Left forelimb (tissue), 1 donor: ENCODE data around the gene ADH5.
A peak's percentile ranks its signal among the peaks of the same experiment; 100 is the strongest.
"Not testable (repeated sequence)": the region's sequence is repeated elsewhere in the genome, so short reads cannot be mapped to it uniquely, and the experiment has no call there.

Experiments used
- DNase-seq: peaks from one replicate; pipeline ENCODE4 v3.0.0-alpha.2; 2018; ENCODE audit warnings: low spot score

ADH5 gene

DNA sequence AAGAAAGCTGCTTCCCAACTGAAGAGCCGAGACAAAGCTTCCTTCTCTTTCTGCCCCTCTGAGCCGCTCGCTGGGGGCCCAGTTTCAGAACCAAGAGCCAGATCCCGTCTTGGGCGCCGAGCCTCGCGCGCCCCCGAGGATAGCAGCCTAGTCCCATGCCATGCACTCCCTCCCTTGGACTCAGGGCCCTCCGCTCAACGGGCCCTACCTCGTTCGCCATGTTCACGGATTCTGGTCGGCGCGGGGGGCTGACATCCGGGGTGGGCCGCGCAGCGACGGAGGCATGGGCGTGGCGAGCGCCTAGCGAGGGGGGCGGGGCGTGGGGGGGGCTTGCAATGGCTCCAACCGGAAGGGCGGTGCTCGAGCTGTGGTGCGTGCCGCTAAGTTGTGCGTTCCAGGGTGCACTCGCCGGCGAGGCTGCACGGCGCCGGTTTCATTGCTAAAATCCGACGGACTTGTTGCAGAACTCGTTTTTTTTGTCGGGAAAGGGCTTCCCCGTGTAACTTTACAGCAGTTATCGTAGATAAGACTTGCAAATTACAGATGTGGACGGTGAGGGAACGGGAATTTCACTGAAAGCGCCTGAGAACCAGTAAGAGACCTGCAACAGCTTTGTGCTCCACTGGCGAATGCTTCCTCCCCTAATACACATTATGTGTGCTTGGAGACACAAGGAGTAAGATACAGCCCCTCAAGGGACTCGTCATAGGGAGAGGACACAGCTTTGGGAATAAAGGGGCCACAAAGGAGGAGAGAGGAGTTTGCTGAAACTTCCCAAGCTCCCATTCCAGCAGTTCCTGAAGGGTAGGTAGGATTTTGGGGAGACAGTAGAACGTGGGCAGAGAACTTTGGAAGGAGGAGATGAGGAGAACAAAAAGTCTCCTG is at the start of gene ADH5:
TSS of gene ADH5 (minus strand) at position 308 of the 885 bp plus-strand sequence. CDS start at position 220, 88 bp downstream.
- peak; percentile 96 for DNase-seq

DNA sequence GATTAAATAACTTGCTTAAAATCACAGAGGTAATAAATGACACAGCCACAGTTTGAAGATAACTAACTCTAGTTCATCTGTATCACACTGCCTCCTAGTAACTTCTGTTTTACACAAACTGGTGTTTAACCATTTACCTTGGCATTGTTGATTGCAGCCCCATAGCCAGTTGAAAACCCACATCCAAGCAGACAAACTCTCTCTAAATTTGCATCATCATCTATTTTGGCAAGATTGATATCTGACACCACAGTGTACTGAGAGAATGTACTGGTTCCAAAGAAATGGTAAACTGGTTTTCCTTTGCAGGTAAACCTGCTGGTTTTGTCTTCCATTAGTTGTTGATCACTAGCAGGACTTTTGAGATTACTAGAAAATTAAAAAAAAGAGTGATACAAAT is 47.7 kb upstream of the ADH5 start:
- DNase-seq = no peak

DNA sequence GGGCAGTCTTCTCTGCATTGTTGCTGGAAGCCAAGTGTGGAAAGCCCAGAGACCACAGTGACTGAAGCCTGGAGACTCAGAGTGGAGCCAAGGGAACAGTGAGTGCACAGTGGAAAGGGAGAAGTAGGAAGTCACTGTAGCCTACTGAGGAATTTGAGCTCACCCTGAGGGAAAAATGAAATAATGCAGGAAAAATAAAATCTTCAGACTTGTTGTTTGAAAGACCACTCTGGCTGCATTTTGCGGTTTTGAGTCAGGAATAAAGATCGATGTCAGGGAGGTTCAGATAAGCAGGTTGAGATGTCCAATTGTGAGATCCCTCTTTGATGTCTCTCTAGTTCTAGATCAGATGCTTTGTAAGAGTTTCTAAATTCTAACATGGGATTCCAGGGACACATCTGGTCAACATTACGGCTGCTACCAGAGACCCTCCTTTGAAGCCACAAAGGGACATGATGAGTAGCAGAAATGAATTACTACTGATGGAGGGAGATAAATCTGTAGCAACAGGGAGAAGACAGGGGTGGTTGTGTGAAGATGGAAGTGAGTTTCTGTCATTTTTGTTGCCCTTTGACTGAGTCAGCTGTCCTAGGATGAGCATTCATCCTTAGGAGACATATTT is 47.1 kb upstream of the ADH5 start:
- no peak for DNase-seq

DNA sequence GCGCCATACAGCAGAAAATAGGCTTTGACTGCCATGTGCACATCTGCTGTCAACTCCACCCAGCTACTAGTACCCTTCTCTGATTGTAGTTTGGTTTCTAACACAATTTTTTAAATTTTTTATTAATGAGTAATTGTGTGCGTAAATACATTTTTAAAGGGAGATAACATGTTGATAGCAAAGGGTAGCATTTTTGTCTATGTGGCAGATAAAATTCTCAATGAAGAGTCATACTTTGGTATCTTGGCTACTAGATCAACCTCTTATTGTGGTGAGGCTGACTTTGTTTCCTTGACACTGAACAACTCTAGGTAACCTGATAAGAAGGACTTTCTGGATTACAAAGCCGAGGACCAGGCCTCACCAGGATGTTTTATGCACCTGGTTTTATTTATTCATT is 46.0 kb upstream of the ADH5 start:
- DNase-seq = no peak

DNA sequence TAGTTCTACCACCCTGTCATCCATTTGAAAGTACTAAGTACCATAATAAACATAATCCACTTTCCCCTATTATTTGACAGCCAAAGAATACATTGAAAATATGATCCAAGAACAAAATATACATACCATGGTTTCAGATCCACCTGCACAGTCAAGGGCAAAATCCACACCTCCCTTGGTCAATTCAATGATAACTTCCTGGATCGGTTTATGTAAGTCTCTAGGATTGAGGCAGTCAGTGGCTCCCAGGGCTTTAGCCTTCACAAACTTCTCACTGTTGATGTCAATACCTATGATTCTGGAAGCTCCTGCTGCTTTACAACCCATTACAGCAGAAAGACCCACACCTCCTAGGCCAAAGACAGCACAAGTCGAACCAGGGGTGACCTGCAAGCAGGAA is 42.8 kb upstream of the ADH5 start:
- no peak for DNase-seq

DNA sequence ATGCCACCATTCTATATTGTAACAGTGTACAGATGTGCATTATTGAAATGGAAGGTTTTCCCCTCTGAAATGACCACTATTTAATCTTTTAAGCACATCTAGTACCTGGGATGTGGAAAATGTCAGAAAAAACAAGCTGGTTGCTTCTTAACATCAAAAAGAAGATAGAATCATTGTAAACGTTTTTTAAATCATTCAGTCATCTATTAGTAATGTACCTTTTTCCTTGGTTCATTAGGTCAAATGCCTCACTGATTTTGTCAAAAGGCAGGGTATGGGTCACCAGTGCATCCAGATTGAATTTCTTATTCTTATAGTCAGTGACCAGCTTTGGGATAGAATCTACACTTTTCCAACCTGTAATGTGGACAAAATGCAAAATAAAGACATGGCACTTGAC is 37.8 kb upstream of the ADH5 start:
- DNase-seq = no peak

DNA sequence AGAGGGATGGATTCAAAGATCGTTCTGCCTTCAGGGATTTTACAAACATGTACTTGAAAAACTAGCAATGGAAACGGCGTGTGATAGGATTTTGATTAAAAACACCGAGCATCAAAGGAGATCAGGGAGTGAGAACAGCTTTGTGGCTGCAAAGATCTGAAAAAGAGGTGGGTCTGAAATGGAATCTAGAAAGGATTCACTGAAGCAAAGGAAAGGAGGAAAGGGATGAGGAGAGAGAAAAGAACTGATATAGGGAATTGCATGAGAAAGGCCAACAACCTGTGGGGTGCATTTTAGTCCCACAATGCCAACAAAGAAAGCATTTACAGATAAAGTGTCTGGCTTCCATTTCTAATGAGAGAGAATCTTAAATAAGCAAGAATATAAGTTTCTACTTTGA is 32.4 kb upstream of the ADH5 start:
- DNase-seq = no peak

DNA sequence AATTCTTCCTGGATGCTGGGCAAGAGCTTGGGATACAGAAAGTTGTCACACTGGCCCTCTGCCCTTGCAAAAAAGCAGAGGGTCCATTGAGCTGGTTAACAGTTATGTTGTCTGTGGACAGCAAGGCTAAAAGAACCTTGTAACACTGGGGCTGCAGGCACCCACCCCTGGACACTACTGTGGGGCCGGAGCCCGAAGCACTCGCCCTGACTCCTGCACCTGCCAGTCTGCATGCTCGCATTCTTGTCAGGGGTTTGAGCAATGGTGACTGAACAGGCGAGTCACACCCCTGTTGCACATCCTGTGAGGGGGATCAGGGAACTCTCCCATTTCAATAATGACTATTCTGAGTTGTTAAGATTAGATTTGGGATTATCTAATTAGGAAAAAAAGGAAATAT is 31.9 kb upstream of the ADH5 start:
- no peak for DNase-seq

DNA sequence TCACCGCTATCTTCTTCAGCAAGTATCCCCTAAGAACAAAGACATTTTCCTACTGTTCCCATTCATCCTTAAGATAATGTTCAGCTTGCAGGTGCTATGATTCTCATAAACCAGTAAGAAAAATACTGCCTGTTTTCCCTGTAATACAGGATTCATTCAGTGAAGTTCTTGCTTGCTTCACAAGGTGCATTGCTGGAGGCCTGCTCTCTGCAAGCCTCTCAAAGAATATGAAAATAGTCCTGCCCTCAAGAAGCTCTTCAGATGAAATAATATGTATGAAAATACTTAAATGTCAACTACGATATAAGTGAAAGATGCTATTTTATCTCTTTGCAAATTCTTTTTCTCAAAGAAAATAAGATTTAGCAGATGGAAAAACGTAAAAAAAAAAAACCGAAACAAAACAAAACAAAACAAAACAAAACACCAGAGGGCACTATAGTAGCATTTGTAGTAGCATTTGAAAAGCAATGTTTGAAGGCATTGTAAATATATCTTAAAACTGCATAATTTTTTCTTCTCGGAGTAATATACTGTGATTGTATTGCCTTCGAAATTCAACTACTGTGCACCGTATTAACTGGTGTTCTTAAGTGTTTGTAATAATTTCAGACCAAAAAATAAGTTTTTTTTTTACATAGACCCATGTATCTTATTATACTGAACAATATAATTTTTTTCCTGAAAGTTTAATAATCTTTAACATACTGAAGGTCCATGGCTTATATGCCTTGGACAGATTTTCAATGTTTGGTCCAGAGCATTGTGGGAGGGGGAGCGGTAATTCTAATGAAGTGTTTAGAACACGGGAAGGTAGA is 29.5 kb upstream of the ADH5 start:
- no peak for DNase-seq

DNA sequence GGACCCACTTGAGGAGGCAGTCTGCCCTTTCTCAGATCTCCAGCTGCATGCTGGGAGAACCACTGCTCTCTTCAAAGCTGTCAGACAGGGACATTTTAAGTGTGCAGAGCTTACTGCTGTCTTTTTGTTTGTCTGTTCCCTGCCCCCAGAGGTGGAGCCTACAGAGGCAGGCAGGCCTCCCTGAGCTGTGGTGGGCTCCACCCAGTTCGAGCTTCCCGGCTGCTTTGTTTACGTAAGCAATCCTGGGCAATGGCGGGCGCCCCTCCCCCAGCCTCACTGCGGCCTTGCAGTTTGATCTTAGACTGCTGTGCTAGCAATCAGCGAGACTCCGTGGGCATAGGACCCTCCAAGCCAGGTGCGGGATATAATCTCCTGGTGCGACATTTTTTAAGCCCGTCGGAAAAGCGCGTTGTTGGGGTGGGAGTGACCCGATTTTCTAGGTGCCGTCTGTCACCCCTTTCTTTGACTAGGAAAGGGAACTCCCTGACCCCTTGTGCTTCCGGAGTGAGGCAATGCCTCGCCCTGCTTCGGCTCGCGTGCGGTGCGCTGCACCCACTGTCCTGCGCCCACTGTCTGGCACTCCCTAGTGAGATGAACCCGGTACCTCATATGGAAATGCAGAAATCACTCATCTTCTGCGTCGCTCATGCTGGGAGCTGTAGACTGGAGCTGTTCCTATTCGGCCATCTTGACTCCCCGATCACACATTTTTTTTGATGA is 28.7 kb upstream of the ADH5 start:
- DNase-seq = not testable (repeated sequence)

DNA sequence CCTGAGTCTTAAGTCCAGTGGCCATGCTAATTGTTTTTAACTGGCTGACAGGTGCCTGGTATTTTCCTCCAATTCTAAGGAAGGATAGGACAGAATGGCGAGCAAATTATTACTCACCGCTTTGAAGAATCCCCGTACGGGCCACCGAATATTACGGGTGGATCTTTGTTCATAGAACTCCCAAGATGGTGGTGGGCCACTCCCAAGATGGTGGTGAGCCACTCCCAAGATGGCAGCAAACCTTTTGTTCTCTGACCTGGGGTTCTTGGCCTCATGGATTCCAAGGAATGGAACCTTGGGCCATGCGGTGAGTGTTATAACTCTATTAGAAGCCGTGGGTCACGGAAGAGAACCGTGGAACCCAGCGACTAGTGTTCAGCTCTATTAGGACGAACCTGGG is 20.7 kb upstream of the ADH5 start:
- DNase-seq = not testable (repeated sequence)

DNA sequence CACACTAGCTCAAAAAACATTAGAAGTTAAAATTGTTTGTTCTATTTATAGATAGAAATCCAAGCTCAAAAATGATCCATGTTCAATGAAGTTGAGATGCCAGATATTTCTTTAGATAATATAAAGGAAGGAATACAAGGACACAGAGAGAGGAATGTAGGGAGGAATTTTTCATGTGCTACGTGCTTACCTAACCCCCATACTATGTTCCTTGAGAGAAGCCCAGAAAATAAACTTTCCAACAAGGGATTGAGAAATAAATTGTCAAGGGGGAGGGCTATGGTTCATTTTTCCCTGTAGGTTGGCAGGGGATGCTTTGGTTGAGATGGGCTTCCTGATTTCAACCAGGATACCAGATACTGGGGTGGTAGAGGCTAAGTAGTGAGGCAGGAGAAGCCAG is 15.6 kb upstream of the ADH5 start:
- DNase-seq = no peak

DNA sequence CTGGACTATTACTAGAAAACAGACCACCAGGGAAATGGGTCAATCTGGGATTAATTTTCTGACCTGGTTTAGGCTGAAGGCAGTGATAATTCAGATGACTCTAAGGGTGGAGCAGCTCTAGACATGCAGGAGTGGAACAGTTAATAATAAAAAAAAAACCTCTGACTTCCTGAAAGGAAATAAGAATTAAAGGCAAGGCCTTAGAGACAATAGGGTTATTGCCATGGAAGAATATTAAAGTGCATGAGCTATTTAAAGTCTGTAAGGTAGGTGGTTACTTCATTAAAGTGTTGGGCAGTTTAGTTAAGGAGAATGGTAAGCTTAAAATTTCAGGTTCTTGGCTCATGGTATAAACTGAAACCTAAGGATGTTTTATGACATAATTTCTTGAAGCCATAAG is 14.6 kb upstream of the ADH5 start:
- no peak for DNase-seq

DNA sequence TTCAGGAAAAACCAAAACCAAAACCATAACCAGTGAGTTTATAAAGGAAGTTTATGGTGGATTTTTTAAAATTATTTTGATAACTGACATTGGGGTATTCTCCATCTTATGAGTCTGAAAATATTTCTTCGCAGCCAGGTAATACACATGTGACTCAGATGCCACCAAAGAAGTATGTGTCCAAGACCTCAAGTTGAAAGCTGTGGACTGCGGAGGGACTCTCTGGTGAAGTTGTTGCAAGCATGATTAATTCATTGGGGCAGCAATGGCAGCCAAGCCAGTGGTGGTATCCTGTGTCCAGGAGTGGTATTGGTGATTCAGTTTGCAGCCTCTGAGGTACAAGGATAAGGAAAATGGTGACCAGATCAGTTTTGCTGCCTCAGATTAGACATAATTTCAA is 14.0 kb upstream of the ADH5 start:
- no peak for DNase-seq

DNA sequence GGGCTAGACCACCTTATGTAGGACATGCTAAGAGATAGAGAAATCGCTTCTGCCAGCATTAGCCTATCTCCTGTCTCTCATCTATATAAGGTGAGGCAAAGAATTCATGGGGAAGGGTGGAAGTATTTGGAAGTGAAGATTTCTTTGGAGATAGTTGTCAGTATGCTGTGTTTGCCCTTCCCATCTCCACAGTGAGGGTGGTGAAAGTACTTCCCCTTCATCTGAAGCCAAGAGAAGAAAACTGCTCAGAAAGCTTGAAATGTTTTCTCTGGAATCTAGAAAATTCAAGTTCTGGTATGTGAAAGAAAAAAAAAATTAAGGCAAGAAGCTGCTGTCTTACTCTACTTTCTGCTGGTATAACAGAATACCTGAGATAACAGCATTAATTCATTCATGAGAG is 12.3 kb upstream of the ADH5 start:
- no peak for DNase-seq

DNA sequence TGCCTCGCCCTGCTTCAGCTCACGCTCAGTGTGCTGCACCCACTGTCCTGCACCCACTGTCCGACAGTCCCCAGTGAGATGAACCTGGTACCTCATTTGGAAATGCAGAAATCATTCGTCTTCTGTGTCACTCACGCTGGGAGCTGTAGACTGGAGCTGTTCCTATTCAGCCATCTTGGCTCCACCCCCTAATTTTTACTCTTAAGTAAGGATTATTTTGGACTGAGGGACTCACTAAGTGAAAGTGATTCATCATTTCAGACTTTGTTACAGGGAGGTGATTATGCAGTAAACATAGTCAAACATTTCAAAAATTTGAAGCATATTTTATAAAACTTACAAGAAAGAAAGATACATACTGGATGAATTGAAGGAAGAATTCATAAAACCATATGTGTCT is 11.2 kb upstream of the ADH5 start:
- not testable (repeated sequence) for DNase-seq

DNA sequence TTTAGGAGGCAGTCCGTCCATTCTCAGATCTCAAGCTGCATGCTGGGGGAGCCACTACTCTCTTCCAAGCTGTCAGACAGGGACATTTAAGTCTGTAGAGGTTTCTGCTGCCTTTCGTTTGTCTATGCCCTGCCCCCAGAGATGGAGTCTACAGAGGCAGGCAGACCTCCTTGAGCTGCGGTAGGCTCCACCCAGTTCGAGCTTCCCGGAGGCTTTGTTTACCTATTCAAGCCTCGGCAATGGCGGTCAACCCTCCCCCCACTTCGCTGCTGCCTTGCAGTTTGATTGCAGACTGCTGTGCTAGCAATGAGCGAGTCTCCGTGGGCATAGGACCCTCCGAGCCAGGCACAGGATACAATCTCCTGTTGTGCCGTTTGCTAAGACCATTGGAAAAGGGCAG is 10.7 kb upstream of the ADH5 start:
- DNase-seq = no peak

DNA sequence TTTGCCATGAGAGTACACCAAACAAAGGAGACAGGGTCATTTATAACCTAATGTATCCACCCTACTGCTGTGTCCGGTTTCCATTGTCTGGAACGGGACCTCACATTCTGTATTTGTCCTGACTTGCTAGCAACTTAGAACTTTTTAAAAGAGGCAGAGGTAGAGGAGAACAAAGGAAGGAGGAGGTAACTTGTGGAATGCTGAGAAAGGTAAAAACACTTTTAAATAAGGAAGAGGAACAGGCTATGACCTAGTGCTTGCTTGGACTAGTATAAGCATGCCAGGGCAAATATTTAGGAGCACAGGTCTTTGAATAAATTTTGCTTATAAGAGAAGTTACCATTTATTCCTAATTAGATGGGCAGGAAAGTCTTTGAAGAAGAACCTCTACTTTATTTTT is 3.3 kb upstream of the ADH5 start:
- not testable (repeated sequence) for DNase-seq

DNA sequence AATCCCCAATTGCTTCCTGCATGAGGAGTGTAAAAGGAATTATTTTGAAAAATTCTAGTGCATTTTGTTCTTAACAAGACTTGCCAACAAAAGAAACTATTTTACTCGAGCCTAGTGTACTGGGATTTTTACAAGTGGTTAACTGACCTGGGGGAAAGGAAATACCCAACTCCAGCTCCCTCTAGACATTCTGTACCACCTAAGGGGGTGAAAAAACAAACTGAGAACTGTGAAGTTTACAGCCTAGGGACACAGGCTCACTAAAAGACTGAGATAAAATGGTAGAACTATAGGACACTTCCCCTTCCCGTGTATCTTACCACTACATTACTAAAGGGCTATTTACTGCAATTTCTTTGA is 2.6 kb upstream of the ADH5 start:
- DNase-seq = no peak

DNA sequence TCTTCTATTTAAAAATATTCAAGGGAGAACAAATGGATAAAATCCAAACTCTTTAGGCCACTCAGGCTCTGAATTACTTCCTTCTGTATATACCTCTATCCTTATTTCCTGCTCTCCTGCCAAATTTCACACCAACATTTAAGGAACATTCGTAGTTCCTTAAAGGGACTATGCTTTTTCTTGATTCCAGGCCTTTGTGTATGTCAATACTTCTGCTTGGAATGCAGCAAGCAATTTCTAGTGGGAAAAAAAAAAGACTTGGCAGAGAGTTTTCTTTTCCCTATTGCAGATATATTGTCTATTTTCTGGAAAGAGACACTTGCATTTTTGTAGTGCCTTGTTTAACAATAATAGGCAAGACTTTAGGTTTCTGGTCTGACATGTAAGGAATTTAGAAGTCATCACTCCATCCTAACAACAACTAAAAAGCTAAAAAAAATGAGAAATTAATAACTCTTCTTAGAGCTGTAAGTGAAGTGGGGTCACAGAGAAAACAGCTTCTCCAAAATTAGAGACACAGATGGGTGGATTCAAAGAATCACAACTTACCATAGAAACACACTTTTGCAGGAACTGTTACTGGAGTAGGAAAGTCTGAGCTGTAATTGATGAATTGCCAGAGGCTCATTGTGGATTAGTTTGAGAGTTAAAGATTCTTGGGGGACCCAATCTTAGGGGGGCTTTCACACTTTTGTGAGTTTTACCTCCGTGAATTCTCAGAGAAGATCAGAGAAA is 2.1 kb upstream of the ADH5 start:
- DNase-seq = no peak

DNA sequence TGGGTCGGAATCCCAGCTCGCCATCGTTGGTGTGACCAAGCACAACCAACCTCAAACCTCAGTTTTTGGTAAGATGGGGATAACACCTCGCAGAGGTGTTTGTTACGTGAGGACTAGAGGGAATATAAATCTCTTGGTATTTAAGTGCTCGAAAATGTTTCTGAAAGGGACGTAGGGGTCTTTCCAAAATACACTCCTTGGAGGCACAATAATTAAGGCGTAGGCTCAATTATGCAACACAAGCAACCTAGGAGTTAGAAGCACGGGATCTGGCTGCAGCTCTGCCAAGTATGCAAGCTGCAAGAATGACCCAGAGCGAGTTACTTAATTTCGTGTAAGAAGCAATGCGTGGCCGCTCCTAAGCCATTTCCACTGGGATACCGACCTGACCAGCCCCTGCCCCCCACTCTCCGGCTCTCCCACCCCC is 552 bp downstream of the ADH5 start:
- DNase-seq = no peak

DNA sequence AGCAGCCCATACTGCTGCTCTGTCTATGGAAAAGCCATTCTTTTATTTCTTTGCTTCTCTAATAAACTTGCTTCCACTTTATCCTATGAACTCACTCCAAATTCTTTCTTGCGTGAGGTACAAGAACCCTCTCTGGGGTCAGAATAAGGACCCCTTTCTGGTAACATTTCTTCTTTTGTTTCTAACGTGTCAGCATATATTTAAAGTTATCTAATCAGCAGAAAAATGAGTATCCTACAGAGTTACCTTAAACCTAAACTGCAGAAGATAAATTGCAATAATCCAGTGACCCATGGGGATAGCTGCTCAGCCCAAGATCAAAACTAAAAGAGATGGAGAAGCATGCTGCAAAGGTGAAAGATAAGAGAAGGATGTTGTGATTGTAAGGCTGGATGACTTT is 4.0 kb downstream of the ADH5 start:
- DNase-seq = no peak
